ENCODE measurements around the gene TPI1. TPM values are rescaled to one million over a fixed set of nuclear protein-coding genes. Genes with fewer than 3 reads are reported as not detected.

Gene TPI1
- total RNA-seq: 1,194 and 1,306 TPM in 2 replicates

DNA sequence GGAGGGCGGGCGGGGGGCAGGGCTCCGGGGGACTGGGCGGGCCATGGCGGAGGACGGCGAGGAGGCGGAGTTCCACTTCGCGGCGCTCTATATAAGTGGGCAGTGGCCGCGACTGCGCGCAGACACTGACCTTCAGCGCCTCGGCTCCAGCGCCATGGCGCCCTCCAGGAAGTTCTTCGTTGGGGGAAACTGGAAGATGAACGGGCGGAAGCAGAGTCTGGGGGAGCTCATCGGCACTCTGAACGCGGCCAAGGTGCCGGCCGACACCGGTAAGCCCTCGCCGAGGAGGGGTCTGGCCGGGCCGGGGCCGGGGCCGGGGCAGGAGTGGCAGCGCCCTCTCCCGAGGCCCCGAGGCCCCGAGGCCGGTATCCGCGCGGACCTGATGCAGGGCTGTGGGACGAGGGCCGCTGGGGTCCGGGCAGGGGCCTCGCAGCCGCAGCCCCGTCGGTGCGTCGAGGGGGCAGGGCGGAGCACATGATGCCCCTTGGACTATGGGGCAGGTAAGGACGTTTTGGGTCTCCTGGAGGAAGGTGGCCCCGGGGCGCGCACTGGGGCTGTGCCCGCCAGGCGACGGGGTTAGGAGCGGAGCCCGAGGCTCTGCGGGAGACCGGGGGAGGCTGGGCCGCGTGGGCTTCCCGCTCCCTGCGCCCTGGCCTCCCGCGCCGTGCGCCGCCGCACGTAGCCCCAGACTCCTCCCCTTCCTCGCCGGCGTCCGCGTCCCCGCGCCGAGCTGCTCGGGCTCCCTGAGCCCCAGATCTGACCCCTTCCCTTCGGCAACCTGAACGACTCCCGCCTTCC is at the start of gene TPI1:
Gene TPI1, plus strand, starts transcription at position 119 of the 798 bp plus-strand sequence. Its CDS starts 36 bp downstream, at position 155.
- no peak for FAIRE-seq
- Histone ChIP-seq H3K27me3 (ENCODE audit: control insufficient read depth, insufficient read depth, low read length) (no peaks in the 10 kb centered on the region), H3K4me3 (ENCODE audit: low read depth, low read length) (peak within 1 kb of the TSS; percentile 91), H3K36me3 (ENCODE audit: control insufficient read depth, insufficient read depth, low read length) (peaks cover 31% of the 10 kb centered on the region)
- peak; percentile 46 for DNase-seq (ENCODE audit: low read depth)
- TF ChIP-seq, protein P1, sequence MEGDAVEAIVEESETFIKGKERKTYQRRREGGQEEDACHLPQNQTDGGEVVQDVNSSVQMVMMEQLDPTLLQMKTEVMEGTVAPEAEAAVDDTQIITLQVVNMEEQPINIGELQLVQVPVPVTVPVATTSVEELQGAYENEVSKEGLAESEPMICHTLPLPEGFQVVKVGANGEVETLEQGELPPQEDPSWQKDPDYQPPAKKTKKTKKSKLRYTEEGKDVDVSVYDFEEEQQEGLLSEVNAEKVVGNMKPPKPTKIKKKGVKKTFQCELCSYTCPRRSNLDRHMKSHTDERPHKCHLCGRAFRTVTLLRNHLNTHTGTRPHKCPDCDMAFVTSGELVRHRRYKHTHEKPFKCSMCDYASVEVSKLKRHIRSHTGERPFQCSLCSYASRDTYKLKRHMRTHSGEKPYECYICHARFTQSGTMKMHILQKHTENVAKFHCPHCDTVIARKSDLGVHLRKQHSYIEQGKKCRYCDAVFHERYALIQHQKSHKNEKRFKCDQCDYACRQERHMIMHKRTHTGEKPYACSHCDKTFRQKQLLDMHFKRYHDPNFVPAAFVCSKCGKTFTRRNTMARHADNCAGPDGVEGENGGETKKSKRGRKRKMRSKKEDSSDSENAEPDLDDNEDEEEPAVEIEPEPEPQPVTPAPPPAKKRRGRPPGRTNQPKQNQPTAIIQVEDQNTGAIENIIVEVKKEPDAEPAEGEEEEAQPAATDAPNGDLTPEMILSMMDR (IDR thresholded peaks at IDR 0.05; ENCODE audit: insufficient read depth, low read length, severe bottlenecking): no peak

DNA sequence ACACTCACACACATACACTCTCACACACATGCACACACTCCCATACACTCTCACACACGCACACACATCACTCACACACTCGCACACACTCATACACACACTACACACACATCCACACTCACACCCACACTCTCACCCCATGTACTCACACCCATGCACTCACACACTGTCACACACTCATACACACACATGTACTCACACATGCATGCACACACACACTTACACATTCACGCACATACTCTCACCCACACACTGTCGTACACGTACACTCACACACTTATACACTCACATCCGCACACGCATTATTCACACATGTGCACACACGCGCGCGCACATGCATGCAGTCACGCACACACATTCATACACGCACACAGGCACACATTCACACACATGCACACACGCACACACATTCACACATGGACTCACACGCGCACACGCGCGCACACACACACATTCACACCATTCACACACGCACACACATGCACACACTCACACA is 49.6 kb upstream of the TPI1 start:
- TF ChIP-seq, protein P1 (IDR thresholded peaks at IDR 0.05; ENCODE audit: insufficient read depth, low read length, severe bottlenecking): no peak
- peak; percentile 96 for FAIRE-seq
- H3K27me3 ChIP-seq (ENCODE audit: control insufficient read depth, insufficient read depth, low read length): peaks cover 16% of the 10 kb centered on the region
- no peaks in the 10 kb centered on the region for H3K36me3 ChIP-seq (ENCODE audit: control insufficient read depth, insufficient read depth, low read length)
- no peak for DNase-seq (ENCODE audit: low read depth)
- H3K4me3 ChIP-seq (ENCODE audit: low read depth, low read length): no peak overlapping the region

DNA sequence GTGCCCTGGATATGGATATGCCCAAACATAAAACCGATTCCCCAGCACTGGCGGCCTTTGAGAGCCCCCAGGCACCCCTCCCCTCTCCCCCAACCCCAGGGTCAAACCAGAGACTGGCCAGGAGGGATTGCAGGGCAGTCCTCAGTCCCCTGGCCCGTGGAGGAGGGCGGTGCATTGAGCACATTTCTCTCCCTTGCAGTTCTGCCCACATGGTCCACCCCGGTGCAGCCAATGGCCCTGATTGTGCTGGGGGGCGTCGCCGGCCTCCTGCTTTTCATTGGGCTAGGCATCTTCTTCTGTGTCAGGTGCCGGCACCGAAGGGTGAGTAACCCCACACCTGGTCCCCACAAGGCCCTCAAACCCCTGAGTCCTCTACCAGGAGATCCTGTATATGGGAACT is 49.1 kb upstream of the TPI1 start:
- no peak for DNase-seq (ENCODE audit: low read depth)
- H3K4me3 ChIP-seq (ENCODE audit: low read depth, low read length): no peak overlapping the region
- FAIRE-seq: no peak
- peaks cover 21% of the 10 kb centered on the region for H3K27me3 ChIP-seq (ENCODE audit: control insufficient read depth, insufficient read depth, low read length)
- no peaks in the 10 kb centered on the region for H3K36me3 ChIP-seq (ENCODE audit: control insufficient read depth, insufficient read depth, low read length)
- TF ChIP-seq, protein P1 (IDR thresholded peaks at IDR 0.05; ENCODE audit: insufficient read depth, low read length, severe bottlenecking): no peak

DNA sequence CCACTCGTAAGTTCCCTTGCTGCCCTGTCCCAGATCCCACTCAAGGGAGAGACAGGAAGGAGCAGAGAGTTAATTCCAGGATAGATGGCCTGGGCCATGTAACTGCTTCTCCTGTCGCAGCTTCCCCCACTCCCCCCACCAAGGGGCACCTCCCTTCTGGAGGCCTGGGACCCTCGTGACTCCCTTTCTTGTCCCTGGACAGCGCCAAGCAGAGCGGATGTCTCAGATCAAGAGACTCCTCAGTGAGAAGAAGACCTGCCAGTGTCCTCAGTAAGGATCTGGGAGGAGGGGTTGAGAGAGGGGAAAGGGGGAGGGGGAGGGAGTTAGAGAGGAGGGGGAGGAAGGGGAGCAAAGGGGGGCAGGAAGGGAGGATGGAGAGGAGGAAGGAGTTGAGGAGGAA is 48.7 kb upstream of the TPI1 start:
- TF ChIP-seq, protein P1 (IDR thresholded peaks at IDR 0.05; ENCODE audit: insufficient read depth, low read length, severe bottlenecking): no peak
- Histone ChIP-seq H3K27me3 (ENCODE audit: control insufficient read depth, insufficient read depth, low read length) (peaks cover 21% of the 10 kb centered on the region), H3K4me3 (ENCODE audit: low read depth, low read length) (no peak overlapping the region), H3K36me3 (ENCODE audit: control insufficient read depth, insufficient read depth, low read length) (no peaks in the 10 kb centered on the region)
- FAIRE-seq (no peak), DNase-seq (ENCODE audit: low read depth) (no peak)

DNA sequence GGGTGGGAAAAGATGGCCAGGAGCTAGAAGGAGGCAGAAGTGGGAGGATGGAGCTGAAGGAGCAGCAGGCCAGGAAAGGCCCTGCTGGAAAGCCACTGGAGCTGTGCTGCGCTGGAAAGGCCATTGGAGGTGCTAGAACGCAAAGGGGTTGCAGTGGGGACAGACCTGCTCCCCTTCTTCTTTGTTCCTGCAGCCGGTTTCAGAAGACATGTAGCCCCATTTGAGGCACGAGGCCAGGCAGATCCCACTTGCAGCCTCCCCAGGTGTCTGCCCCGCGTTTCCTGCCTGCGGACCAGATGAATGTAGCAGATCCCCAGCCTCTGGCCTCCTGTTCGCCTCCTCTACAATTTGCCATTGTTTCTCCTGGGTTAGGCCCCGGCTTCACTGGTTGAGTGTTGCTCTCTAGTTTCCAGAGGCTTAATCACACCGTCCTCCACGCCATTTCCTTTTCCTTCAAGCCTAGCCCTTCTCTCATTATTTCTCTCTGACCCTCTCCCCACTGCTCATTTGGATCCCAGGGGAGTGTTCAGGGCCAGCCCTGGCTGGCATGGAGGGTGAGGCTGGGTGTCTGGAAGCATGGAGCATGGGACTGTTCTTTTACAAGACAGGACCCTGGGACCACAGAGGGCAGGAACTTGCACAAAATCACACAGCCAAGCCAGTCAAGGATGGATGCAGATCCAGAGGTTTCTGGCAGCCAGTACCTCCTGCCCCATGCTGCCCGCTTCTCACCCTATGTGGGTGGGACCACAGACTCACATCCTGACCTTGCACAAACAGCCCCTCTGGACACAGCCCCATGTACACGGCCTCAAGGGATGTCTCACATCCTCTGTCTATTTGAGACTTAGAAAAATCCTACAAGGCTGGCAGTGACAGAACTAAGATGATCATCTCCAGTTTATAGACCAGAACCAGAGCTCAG is 48.0 kb upstream of the TPI1 start:
- Histone ChIP-seq H3K36me3 (ENCODE audit: control insufficient read depth, insufficient read depth, low read length) (no peaks in the 10 kb centered on the region), H3K4me3 (ENCODE audit: low read depth, low read length) (no peak overlapping the region), H3K27me3 (ENCODE audit: control insufficient read depth, insufficient read depth, low read length) (peaks cover 23% of the 10 kb centered on the region)
- DNase-seq (ENCODE audit: low read depth) (no peak), FAIRE-seq (peak; percentile 98)
- TF ChIP-seq, protein P1 (IDR thresholded peaks at IDR 0.05; ENCODE audit: insufficient read depth, low read length, severe bottlenecking): no peak
